C1 segment of cervical spinal cord (tissue), 14 donors: ENCODE data around the gene EHMT1.

Experiments used
- DNase-seq, 14 donors: peaks; one replicate each; lab custom pipeline; 2025; lab: John Stamatoyannopoulos, UW

The EHMT1 gene

GRCh38 chr9:137865581-137866145 is 246.9 kb downstream of the EHMT1 start:
- DNase-seq: no peak

GRCh38 chr9:137866226-137867141 is 247.7 kb downstream of the EHMT1 start:
- DNase-seq: no peak

- DNase-seq: no peak
Measured at GRCh38 chr9:137870432-137870831, 251.6 kb downstream of the EHMT1 start.

- DNase-seq: no peak
Measured at GRCh38 chr9:137872296-137872695, 253.5 kb downstream of the EHMT1 start.

- no peak for DNase-seq
Measured at GRCh38 chr9:137873408-137873807, 254.6 kb downstream of the EHMT1 start.

GRCh38 chr9:137873858-137874362 is 255.1 kb downstream of the EHMT1 start:
- DNase-seq: no peak

- DNase-seq: no peak
Measured at GRCh38 chr9:137875354-137875753, 256.5 kb downstream of the EHMT1 start.

- no peak for DNase-seq
Measured at GRCh38 chr9:137875846-137876245, 257.0 kb downstream of the EHMT1 start.

GRCh38 chr9:137876269-137876668 is 257.5 kb downstream of the EHMT1 start:
- DNase-seq: no peak

GRCh38 chr9:137876781-137877386 is 258.1 kb downstream of the EHMT1 start:
- no peak for DNase-seq

- DNase-seq: peak in 1 of 14 donors; percentile 38
Measured at GRCh38 chr9:137877506-137878122, 258.8 kb downstream of the EHMT1 start, which contains the start of gene CACNA1B. Gene CACNA1B, plus strand, starts transcription at chr9:137877782. Its CDS starts 152 bp downstream, at chr9:137877934.

GRCh38 chr9:137878146-137878941 is 259.5 kb downstream of the EHMT1 start:
- DNase-seq: peak in 4 of 14 donors; percentile 4 to 33 (median 14)

GRCh38 chr9:137879052-137879451 is 260.2 kb downstream of the EHMT1 start:
- DNase-seq: no peak

- DNase-seq: no peak
Measured at GRCh38 chr9:137879566-137880150, 260.9 kb downstream of the EHMT1 start.

GRCh38 chr9:137880160-137880975 is 261.6 kb downstream of the EHMT1 start:
- no peak for DNase-seq

- DNase-seq: no peak
Measured at GRCh38 chr9:137880976-137881530, 262.2 kb downstream of the EHMT1 start.

- DNase-seq: no peak
Measured at GRCh38 chr9:137881591-137882505, 263.0 kb downstream of the EHMT1 start.

- DNase-seq: no peak
Measured at GRCh38 chr9:137882506-137882821, 263.7 kb downstream of the EHMT1 start.
